SK-N-SH treated with all-trans-retinoic acid at 6 μM for 48 hours (cell line): ENCODE measurements around the gene GATAD2A.

Experiments used
- ARNTL ChIP-seq: fragments of 450-650 bp; formaldehyde crosslinking; IDR thresholded peaks from 2 replicates; pipeline ENCODE4 v1.5.0; 2020; ENCODE audit warnings: low read depth, mild to moderate bottlenecking, moderate library complexity, borderline replicate concordance
- BACH2 ChIP-seq: fragments of 250-450 bp; sonication (Bioruptor Pico); IDR thresholded peaks from 2 replicates; pipeline ENCODE4 v1.9.0; 2021; ENCODE audit warnings: mild to moderate bottlenecking, borderline replicate concordance
- CREB5 ChIP-seq: fragments of 250-450 bp; sonication (Bioruptor Pico); IDR thresholded peaks from 2 replicates; pipeline ENCODE4 v1.5.1; 2020; ENCODE audit warnings: low read depth, mild to moderate bottlenecking, moderate library complexity
- CSDC2 ChIP-seq: fragments of 250-450 bp; sonication (Bioruptor Pico); IDR thresholded peaks from 2 replicates; pipeline ENCODE4 v1.5.0; 2020; ENCODE audit warnings: mild to moderate bottlenecking, moderate library complexity
- ISL1 ChIP-seq: fragments of 250-450 bp; sonication (Bioruptor Pico); IDR thresholded peaks from 2 replicates; pipeline ENCODE4 v2.1.2; 2022; ENCODE audit warnings: mild to moderate bottlenecking, moderate library complexity
- PATZ1 ChIP-seq: fragments of 250-450 bp; sonication (Bioruptor Pico); IDR thresholded peaks from 2 replicates; pipeline ENCODE4 v1.8.0; 2020; ENCODE audit warnings: mild to moderate bottlenecking, moderate library complexity, borderline replicate concordance
- POU6F1 ChIP-seq: fragments of 250-450 bp; sonication (Bioruptor Pico); IDR thresholded peaks from 2 replicates; pipeline ENCODE4 v1.8.0; 2021; ENCODE audit warnings: low read depth, mild to moderate bottlenecking, moderate library complexity, borderline replicate concordance
- RARB ChIP-seq: fragments of 250-450 bp; sonication (Bioruptor Pico); IDR thresholded peaks from 2 replicates; pipeline ENCODE4 v1.8.0; 2021; ENCODE audit warnings: mild to moderate bottlenecking, moderate library complexity
- TCF4 ChIP-seq: fragments of 250-450 bp; sonication (Bioruptor Pico); IDR thresholded peaks from 2 replicates; pipeline ENCODE4 v1.8.0; 2021; ENCODE audit warnings: mild to moderate bottlenecking, moderate library complexity, borderline replicate concordance
- ZNF565 ChIP-seq: fragments of 450-650 bp; formaldehyde crosslinking; conservative IDR thresholded peaks from 2 replicates; pipeline ENCODE4 v1.5.0; 2020; ENCODE audit warnings: low read depth, mild to moderate bottlenecking, moderate library complexity
- ZNF70 ChIP-seq: fragments of 450-650 bp; formaldehyde crosslinking; IDR thresholded peaks from 2 replicates; pipeline ENCODE4 v1.5.0; 2020; ENCODE audit warnings: mild to moderate bottlenecking, moderate library complexity

- no peak for TF ChIP-seq CREB5
- TF ChIP-seq BACH2 (CRISPR knock-in tag) = no peak
- no peak for TF ChIP-seq PATZ1
- no peak for TF ChIP-seq POU6F1 (CRISPR knock-in tag)
- no peak for TF ChIP-seq CSDC2 (CRISPR knock-in tag)
- TF ChIP-seq ZNF565 (CRISPR knock-in tag) = no peak
- TF ChIP-seq TCF4 (CRISPR knock-in tag) = no peak
- TF ChIP-seq ZNF70 = no peak
- TF ChIP-seq ISL1 (CRISPR knock-in tag) = no peak
- no peak for TF ChIP-seq ARNTL (CRISPR knock-in tag)
- TF ChIP-seq RARB = no peak
Observed at GRCh38 chr19:19366434-19367396, 38.8 kb upstream of the GATAD2A start.
